PFSK-1 (cell line): ENCODE results near the gene WDR37.

Experiments used
- FOXP2 ChIP-seq: optimal IDR thresholded peaks from 2 replicates; pipeline ENCODE3; 2011; ENCODE audit warnings: borderline replicate concordance, control low read depth, inconsistent platforms; ENCODE audit not compliant: insufficient read depth; ENCODE audit errors: extremely low read length, extremely low read depth
- POLR2AphosphoS5 ChIP-seq: IDR thresholded peaks from 2 replicates; pipeline ENCODE4 v1.6.1; 2012; ENCODE audit warnings: low read depth, mild to moderate bottlenecking, control low read depth, low read length, moderate library complexity
- REST ChIP-seq, 2 experiments: IDR thresholded peaks; 2 replicates each; pipeline versions ENCODE4 v1.6.1 to v1.8.0; 2011 to 2012; ENCODE audit warnings: low read depth in 2 of 2, low read length in 2 of 2, control low read depth in 1 of 2, inconsistent platforms in 1 of 2, mild to moderate bottlenecking in 1 of 2, moderate library complexity in 1 of 2; ENCODE audit not compliant: insufficient read depth in 1 of 2
- SIN3A ChIP-seq: IDR thresholded peaks from 2 replicates; pipeline ENCODE4 v1.6.1; 2012; ENCODE audit warnings: mild to moderate bottlenecking, low read length, moderate library complexity, borderline replicate concordance; ENCODE audit not compliant: insufficient read depth
- TAF1 ChIP-seq: IDR thresholded peaks from 2 replicates; pipeline ENCODE4 v1.6.1; 2012; ENCODE audit warnings: low read length, control low read depth, borderline replicate concordance; ENCODE audit not compliant: insufficient read depth

Gene WDR37

GRCh38 chr10:1163831-1164230 lies 107.6 kb downstream of the WDR37 start:
- TF ChIP-seq FOXP2, result no peak
- TF ChIP-seq TAF1, result no peak

GRCh38 chr10:1166101-1166827 lies 110.1 kb downstream of the WDR37 start:
- TF ChIP-seq TAF1, result no peak
- TF ChIP-seq FOXP2, result no peak
- TF ChIP-seq POLR2AphosphoS5, result no peak
- no peak for TF ChIP-seq REST (IDR thresholded peaks at IDR 0.05; ENCODE audit: insufficient read depth in 1 of 2, low read depth in 2 of 2, low read length in 2 of 2)
- no peak for TF ChIP-seq SIN3A

GRCh38 chr10:1166828-1167275 lies 110.7 kb downstream of the WDR37 start:
- TF ChIP-seq POLR2AphosphoS5 (no peak), TAF1 (no peak), SIN3A (no peak), REST (IDR thresholded peaks at IDR 0.05; ENCODE audit: insufficient read depth in 1 of 2, low read depth in 2 of 2, low read length in 2 of 2) (no peak), FOXP2 (no peak)

- TF ChIP-seq REST (IDR thresholded peaks at IDR 0.05; ENCODE audit: insufficient read depth in 1 of 2, low read depth in 2 of 2, low read length in 2 of 2) (no peak), FOXP2 (no peak), TAF1 (no peak), SIN3A (no peak), POLR2AphosphoS5 (no peak)
Measured at GRCh38 chr10:1168763-1169162, 112.6 kb downstream of the WDR37 start.

- TF ChIP-seq REST (IDR thresholded peaks at IDR 0.05; ENCODE audit: insufficient read depth in 1 of 2, low read depth in 2 of 2, low read length in 2 of 2) (no peak), SIN3A (no peak), FOXP2 (no peak), POLR2AphosphoS5 (no peak), TAF1 (no peak)
Measured at GRCh38 chr10:1169186-1169885, 113.2 kb downstream of the WDR37 start.
